K562 (cell line): ENCODE results near the gene AKT1.

Source experiments
- NBN ChIP-seq: fragments of 450-650 bp; IDR thresholded peaks from 2 replicates; pipeline ENCODE4 v1.6.1; 2016; ENCODE audit warnings: low read depth, mild to moderate bottlenecking
- NCOA6 ChIP-seq: fragments of 450-650 bp; IDR thresholded peaks from 2 replicates; pipeline ENCODE4 v1.6.1; 2017; ENCODE audit warnings: mild to moderate bottlenecking
- TAF1 ChIP-seq: IDR thresholded peaks from 2 replicates; pipeline ENCODE4 v1.6.1; 2011; ENCODE audit warnings: mild to moderate bottlenecking, low read length, moderate library complexity; ENCODE audit not compliant: insufficient read depth, control insufficient read depth, severe bottlenecking; ENCODE audit errors: extremely low read depth
- ZFX ChIP-seq: sonication (generic); formaldehyde crosslinking; IDR thresholded peaks from 2 replicates; pipeline ENCODE4 v1.8.0; 2022; ENCODE audit warnings: mild to moderate bottlenecking, missing genetic modification reagents, moderate library complexity
- TF ChIP-seq, protein P1 (sequence below), 3 experiments: IDR thresholded peaks in 2 of 3; conservative IDR thresholded peaks in 1 of 3; 2 replicates each; pipeline ENCODE4 v1.5.1; 2011 to 2012; ENCODE audit warnings: low read length in 3 of 3, mild to moderate bottlenecking in 3 of 3, control low read depth in 2 of 3, improper control_type of control experiment in 1 of 3, inconsistent platforms in 1 of 3, low read depth in 1 of 3, mixed read lengths in 1 of 3, moderate library complexity in 1 of 3; ENCODE audit not compliant: insufficient read depth in 2 of 3

DNA sequence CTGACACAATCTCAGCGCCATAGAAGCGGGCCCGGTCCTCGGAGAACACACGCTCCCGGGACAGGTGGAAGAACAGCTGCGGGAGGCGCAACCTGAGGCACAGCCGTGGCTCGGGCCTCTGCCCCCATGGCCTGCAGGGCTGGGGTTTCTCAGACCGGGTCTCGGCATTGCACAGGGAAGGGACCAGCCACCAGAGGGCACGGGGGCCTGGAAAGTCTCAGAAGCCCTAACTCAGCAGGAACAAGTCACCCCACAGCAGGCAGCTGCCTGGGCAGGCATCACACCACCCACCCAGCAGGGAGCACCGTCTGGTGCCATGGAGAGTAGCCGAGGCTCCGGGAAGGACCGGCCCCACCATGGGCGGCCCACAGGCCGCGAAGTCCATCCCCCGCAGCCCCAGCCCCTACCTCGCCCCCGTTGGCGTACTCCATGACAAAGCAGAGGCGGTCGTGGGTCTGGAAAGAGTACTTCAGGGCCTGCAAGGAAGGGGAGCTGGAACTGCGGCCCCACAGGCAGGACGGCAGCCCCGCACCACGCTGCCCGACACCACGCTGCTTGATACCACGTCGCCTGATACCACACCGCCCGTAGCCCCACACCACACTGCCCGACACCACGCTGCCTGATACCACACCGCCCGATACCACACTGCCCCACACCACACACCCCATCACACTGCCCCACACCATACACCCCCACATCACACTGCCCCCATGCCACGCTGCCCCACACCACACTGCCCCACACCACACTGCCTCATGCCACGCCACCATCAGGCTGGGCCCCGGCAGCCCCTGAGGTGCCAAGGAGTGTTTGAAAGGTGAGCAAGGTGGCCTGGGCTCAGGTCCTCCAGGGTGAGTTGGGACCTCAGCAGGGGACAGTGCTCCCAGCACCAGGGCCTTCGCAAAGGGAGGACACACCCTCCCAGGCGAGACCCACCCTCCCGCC is 21.8 kb downstream of the AKT1 start:
- TF ChIP-seq NBN: no peak
- TF ChIP-seq ZFX: no peak
- TF ChIP-seq, protein P1, sequence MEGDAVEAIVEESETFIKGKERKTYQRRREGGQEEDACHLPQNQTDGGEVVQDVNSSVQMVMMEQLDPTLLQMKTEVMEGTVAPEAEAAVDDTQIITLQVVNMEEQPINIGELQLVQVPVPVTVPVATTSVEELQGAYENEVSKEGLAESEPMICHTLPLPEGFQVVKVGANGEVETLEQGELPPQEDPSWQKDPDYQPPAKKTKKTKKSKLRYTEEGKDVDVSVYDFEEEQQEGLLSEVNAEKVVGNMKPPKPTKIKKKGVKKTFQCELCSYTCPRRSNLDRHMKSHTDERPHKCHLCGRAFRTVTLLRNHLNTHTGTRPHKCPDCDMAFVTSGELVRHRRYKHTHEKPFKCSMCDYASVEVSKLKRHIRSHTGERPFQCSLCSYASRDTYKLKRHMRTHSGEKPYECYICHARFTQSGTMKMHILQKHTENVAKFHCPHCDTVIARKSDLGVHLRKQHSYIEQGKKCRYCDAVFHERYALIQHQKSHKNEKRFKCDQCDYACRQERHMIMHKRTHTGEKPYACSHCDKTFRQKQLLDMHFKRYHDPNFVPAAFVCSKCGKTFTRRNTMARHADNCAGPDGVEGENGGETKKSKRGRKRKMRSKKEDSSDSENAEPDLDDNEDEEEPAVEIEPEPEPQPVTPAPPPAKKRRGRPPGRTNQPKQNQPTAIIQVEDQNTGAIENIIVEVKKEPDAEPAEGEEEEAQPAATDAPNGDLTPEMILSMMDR (IDR thresholded peaks at IDR 0.05 in 2 of 3, conservative IDR thresholded peaks at IDR 0.05 in 1 of 3; ENCODE audit: insufficient read depth in 2 of 3, low read depth in 1 of 3, low read length in 3 of 3): no peak
- TF ChIP-seq TAF1: no peak
- TF ChIP-seq NCOA6: no peak
